Gastroesophageal sphincter (tissue), 4 donors: ENCODE results near the gene GASK1A. TPM values are rescaled to one million over a fixed set of nuclear protein-coding genes. Genes with fewer than 3 reads are reported as not detected.
A peak's percentile ranks its signal among the peaks of the same experiment; 100 is the strongest.

Experiments
- ATAC-seq: fragments of 150-250 bp; one replicate; pipeline ENCODE4 v1.9.1; 2016; ENCODE audit warnings: mild to moderate bottlenecking, moderate library complexity
- H3K27ac ChIP-seq, 4 donors: fragments of 200-600 bp; sonication (generic) in 3 of 4; 1 replicate in 3 of 4; 2 replicates in 1 of 4; pipeline ENCODE4 v1.5.1; 2016 to 2019
- H3K27me3 ChIP-seq: fragments of 200-600 bp; sonication (generic); one replicate; pipeline ENCODE4 v1.5.1; 2019
- H3K36me3 ChIP-seq, 2 donors: fragments of 200-600 bp; sonication (generic); one replicate each; pipeline ENCODE4 v1.5.1; 2019; ENCODE audit warnings: control low read depth in 1 of 2
- H3K4me1 ChIP-seq, 3 donors: fragments of 200-600 bp; sonication (generic); 1 replicate in 2 of 3; 2 replicates in 1 of 3; pipeline ENCODE4 v1.5.1; 2016 to 2019; ENCODE audit warnings: control low read depth in 2 of 3
- H3K4me3 ChIP-seq, 2 donors: fragments of 200-600 bp; sonication (generic); one replicate each; pipeline ENCODE4 v1.5.1; 2019; ENCODE audit warnings: mild to moderate bottlenecking in 1 of 2, moderate library complexity in 1 of 2
- H3K9me3 ChIP-seq, 3 donors: fragments of 200-600 bp; sonication (generic); one replicate each; pipeline ENCODE4 v1.5.1; 2017 to 2019; ENCODE audit warnings: control low read depth in 2 of 3
- EP300 ChIP-seq: sonication (generic); formaldehyde crosslinking; IDR thresholded peaks from one replicate; pipeline ENCODE4 v1.6.1; 2017; ENCODE audit warnings: antibody characterized with exemption, mild to moderate bottlenecking
- POLR2A ChIP-seq, 2 donors: fragments of 450-650 bp; IDR thresholded peaks; one replicate each; pipeline ENCODE4 v1.6.1; 2017; ENCODE audit warnings: antibody characterized with exemption in 2 of 2, mild to moderate bottlenecking in 2 of 2, moderate library complexity in 1 of 2
- POLR2AphosphoS5 ChIP-seq: sonication (generic); formaldehyde crosslinking; IDR thresholded peaks from one replicate; pipeline ENCODE4 v1.6.1; 2017; ENCODE audit warnings: antibody characterized with exemption
- WGBS, 2 donors: methylation state at CpG; one replicate each; pipeline ENCODE4 v1.1.5; 2018; ENCODE audit warnings: low coverage in 1 of 2; 5-methylcytosine and 5-hydroxymethylcytosine counted together
- total RNA-seq, 4 donors: library from RNA; depleted of rRNA; stranded (reverse); fragments of >200 nt; gene quantifications; one replicate each; pipeline ENCODE4 v1.1.0, GENCODE V29; 2016
- TF ChIP-seq, protein P1 (sequence below), 4 experiments: fragments of 200-600 bp in 2 of 4; fragments of 450-650 bp in 2 of 4; sonication (generic) in 1 of 4; IDR thresholded peaks; one replicate each; pipeline ENCODE4 v1.5.1; 2017 to 2019; ENCODE audit warnings: antibody characterized with exemption in 4 of 4, mild to moderate bottlenecking in 2 of 4, moderate library complexity in 2 of 4

The GASK1A gene
- total RNA-seq, 4 donors from 2014 or later, result 11.5 to 49.3 (median 24.2) TPM

DNA sequence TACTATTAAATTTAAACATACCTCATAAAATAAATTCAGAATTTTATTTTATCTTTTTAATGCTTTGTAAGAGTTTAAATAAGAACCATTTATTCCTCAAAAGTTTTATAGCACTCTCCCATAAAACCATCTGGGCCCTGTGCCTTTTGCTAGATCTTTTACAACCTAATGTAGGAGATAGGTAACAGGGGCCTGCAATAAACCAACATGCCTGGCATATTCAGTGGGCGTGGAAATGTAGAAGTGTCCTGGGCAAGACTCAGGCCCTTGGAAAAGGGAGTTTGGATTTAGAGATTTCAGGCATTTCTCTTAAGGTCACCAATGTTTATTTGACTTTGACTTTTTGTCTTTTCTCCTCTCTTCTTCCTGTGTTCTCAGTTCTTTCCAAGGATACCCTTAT, 80.3 kb downstream of the GASK1A start:
- Histone ChIP-seq H3K4me3 (no peak overlapping the region), H3K4me1 (peaks cover 0 to 27% (median 0%) of the 10 kb centered on the region in 3 donors), H3K27ac (no peak overlapping the region), H3K9me3 (peaks cover 0 to 11% (median 0%) of the 10 kb centered on the region in 3 donors), H3K27me3 (no peaks in the 10 kb centered on the region), H3K36me3 (peaks cover 0 to 32% of the 10 kb centered on the region in 2 donors)
- TF ChIP-seq POLR2A (IDR thresholded peaks at IDR 0.05), result no peak
- no peak for TF ChIP-seq POLR2AphosphoS5
- TF ChIP-seq, protein P1, sequence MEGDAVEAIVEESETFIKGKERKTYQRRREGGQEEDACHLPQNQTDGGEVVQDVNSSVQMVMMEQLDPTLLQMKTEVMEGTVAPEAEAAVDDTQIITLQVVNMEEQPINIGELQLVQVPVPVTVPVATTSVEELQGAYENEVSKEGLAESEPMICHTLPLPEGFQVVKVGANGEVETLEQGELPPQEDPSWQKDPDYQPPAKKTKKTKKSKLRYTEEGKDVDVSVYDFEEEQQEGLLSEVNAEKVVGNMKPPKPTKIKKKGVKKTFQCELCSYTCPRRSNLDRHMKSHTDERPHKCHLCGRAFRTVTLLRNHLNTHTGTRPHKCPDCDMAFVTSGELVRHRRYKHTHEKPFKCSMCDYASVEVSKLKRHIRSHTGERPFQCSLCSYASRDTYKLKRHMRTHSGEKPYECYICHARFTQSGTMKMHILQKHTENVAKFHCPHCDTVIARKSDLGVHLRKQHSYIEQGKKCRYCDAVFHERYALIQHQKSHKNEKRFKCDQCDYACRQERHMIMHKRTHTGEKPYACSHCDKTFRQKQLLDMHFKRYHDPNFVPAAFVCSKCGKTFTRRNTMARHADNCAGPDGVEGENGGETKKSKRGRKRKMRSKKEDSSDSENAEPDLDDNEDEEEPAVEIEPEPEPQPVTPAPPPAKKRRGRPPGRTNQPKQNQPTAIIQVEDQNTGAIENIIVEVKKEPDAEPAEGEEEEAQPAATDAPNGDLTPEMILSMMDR (IDR thresholded peaks at IDR 0.05), result no peak
- TF ChIP-seq EP300, result no peak
- no peak for ATAC-seq
- WGBS, 2 donors, result 85 to 94% methylated on average over 1 of the region's 1 CpG

DNA sequence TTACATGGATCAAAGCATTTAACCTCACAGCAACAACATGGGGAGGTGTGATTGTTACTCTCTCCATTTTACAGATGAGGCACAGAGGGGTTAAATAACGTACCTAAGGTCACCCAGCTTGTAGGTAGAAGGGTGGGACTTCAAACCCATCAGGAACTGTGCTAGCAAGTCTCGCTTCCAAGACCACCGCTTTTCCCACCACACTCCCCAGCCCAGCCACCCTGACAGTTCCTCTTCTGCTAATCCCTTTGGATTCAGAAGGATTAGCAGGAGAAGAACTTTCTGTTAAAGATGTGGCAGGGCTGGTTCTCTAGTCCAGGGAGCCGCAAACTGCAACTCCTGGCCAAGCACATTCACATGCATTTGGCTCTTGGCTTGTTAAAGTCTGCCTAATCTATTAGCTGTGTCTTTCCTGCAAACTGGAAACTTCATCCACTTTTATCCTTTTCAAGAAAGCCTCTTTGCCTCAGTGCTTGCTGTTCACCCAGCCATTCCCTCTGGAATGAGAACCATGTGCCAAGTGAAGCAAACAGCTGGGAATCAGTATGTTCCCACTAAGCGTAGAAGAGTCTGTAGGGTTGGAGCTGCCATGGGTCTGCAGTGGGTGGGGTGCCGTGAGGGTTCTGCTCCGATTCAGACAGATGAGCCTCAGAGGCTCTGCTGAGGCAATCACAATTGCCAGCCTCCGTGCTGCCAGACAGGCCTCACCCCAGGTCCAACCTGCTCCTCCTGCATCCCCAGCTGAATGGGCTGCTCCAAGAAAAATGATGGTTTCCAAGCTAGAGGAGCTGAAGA, 82.2 kb downstream of the GASK1A start:
- peaks cover 0 to 11% (median 0%) of the 10 kb centered on the region in 3 donors for H3K9me3 ChIP-seq
- H3K36me3 ChIP-seq, result peaks cover 0 to 29% of the 10 kb centered on the region in 2 donors
- H3K27me3 ChIP-seq, result no peaks in the 10 kb centered on the region
- TF ChIP-seq EP300, result no peak
- TF ChIP-seq, protein P1 (IDR thresholded peaks at IDR 0.05), result no peak
- TF ChIP-seq POLR2AphosphoS5, result no peak
- no peak for TF ChIP-seq POLR2A (IDR thresholded peaks at IDR 0.05)
- H3K4me3 ChIP-seq, result no peak overlapping the region
- no peak for ATAC-seq
- 64 to 91% methylated on average over 3 to 4 of the region's 8 CpGs for WGBS, 2 donors
- peaks cover 0 to 27% (median 0%) of the 10 kb centered on the region in 3 donors for H3K4me1 ChIP-seq
- no peak overlapping the region for H3K27ac ChIP-seq

DNA sequence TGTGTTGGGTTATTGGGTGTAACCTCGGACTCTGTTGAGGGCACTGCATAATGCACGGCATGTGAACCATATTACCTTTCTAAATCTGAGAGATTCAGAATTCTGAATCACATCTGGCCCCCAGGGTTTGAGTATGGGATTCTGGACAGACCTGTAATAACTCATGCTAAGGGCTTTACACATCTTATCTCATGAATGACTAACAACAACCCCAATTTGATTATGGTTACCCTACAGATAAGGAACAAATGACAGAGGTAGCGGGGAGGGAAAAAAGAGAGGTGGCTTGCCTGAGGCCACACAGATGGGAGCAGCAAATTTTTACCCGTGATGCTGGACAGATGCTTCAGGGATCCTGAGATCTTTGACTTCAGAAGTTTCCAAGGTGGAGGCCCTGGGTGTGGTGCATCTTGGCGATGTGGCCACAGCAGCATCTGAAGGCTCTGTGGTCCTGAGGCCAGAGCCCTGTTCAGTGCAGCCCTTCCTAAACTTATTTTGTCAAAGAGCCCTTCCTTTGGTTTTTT, 83.0 kb downstream of the GASK1A start:
- no peak overlapping the region for H3K27ac ChIP-seq
- no peak overlapping the region for H3K4me3 ChIP-seq
- TF ChIP-seq POLR2AphosphoS5, result no peak
- no peak for TF ChIP-seq EP300
- TF ChIP-seq POLR2A (IDR thresholded peaks at IDR 0.05), result no peak
- TF ChIP-seq, protein P1 (IDR thresholded peaks at IDR 0.05), result no peak
- peaks cover 0 to 11% (median 0%) of the 10 kb centered on the region in 3 donors for H3K9me3 ChIP-seq
- peaks cover 0 to 25% (median 0%) of the 10 kb centered on the region in 3 donors for H3K4me1 ChIP-seq
- ATAC-seq, result no peak
- WGBS, 2 donors, result 82 to 85% methylated on average over 4 to 5 of the region's 5 CpGs
- H3K36me3 ChIP-seq, result peaks cover 0 to 25% of the 10 kb centered on the region in 2 donors
- H3K27me3 ChIP-seq, result no peaks in the 10 kb centered on the region

DNA sequence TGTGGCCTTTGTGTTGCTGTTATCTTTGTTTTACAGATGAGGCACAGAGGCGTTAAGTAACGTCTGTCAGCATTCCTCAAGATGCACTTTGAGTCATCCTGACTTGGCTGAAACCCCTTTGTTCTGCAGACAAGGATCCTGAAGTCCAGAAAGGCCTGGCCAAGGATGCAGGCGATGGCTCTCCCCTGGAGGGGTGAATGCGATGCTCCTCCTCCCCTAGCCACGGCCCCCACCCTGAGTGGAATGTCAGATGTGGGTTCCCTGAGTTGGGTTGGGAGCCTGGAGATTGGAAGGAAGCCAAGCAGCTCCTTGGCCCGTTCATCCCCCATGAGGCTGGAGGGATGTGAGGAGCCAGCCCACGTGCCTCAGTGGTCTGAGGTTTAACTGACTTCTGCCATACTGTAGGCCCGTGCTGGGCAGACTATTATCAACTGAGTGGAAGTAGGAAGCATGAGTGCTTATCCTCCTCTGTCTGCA, 83.5 kb downstream of the GASK1A start:
- H3K27ac ChIP-seq, result no peak overlapping the region
- H3K27me3 ChIP-seq, result no peaks in the 10 kb centered on the region
- H3K9me3 ChIP-seq, result peaks cover 0 to 11% (median 0%) of the 10 kb centered on the region in 3 donors
- TF ChIP-seq EP300 (no peak), POLR2AphosphoS5 (no peak), POLR2A (IDR thresholded peaks at IDR 0.05) (no peak)
- TF ChIP-seq, protein P1 (IDR thresholded peaks at IDR 0.05), result no peak
- ATAC-seq, result peak; percentile 22
- H3K4me1 ChIP-seq, result peaks cover 0 to 20% (median 0%) of the 10 kb centered on the region in 3 donors
- no peak overlapping the region for H3K4me3 ChIP-seq
- 39% methylated on average over 2 of the region's 8 CpGs; no CpG with 5 or more reads in 1 of the 2 donors for WGBS, 2 donors
- H3K36me3 ChIP-seq, result peaks cover 0 to 25% of the 10 kb centered on the region in 2 donors
